GM21717 (cell line): ENCODE results near the gene ACSBG1.

ENCODE experiments used
- ATAC-seq: cut with Tn5 transposase; IDR thresholded peaks from one replicate; pipeline ENCODE4 v1.9.1; 2021; ENCODE audit warnings: mild to moderate bottlenecking, moderate library complexity; ENCODE audit not compliant: unreplicated experiment

Gene ACSBG1

GRCh38 chr15:78204351-78205309 is 29.7 kb downstream of the ACSBG1 start:
- no peak for ATAC-seq

- ATAC-seq = no peak
Observed at GRCh38 chr15:78203346-78204225, 30.8 kb downstream of the ACSBG1 start.

GRCh38 chr15:78201281-78202190 is 32.8 kb downstream of the ACSBG1 start:
- ATAC-seq = no peak

- ATAC-seq = no peak
Observed at GRCh38 chr15:78200276-78200930, 34.0 kb downstream of the ACSBG1 start.

- ATAC-seq = no peak
Observed at GRCh38 chr15:78197632-78198031, 36.7 kb downstream of the ACSBG1 start.

GRCh38 chr15:78195735-78196201 is 38.6 kb downstream of the ACSBG1 start:
- ATAC-seq = no peak

- no peak for ATAC-seq
Observed at GRCh38 chr15:78194568-78194925, 39.8 kb downstream of the ACSBG1 start.

GRCh38 chr15:78193731-78194567 is 40.4 kb downstream of the ACSBG1 start:
- ATAC-seq = no peak

- no peak for ATAC-seq
Observed at GRCh38 chr15:78192826-78193594, 41.4 kb downstream of the ACSBG1 start.

GRCh38 chr15:78182821-78183220 is 51.5 kb downstream of the ACSBG1 start:
- ATAC-seq = no peak

GRCh38 chr15:78182336-78182700 is 52.0 kb downstream of the ACSBG1 start:
- no peak for ATAC-seq

GRCh38 chr15:78179906-78180305 is 54.5 kb downstream of the ACSBG1 start:
- ATAC-seq = no peak

GRCh38 chr15:78179286-78179840 is 55.0 kb downstream of the ACSBG1 start:
- ATAC-seq = no peak

GRCh38 chr15:78178064-78178463 is 56.3 kb downstream of the ACSBG1 start:
- ATAC-seq = no peak

- ATAC-seq = no peak
Observed at GRCh38 chr15:78177447-78177873, 56.9 kb downstream of the ACSBG1 start.

GRCh38 chr15:78175330-78175729 is 59.0 kb downstream of the ACSBG1 start:
- no peak for ATAC-seq

- ATAC-seq = no peak
Observed at GRCh38 chr15:78174401-78174800, 60.0 kb downstream of the ACSBG1 start.

GRCh38 chr15:78171864-78172472 is 62.4 kb downstream of the ACSBG1 start:
- no peak for ATAC-seq
